HG02943 (cell line): ENCODE measurements around the gene FAM13A.
"Not testable (repeated sequence)": the region's sequence is repeated elsewhere in the genome, so short reads cannot be mapped to it uniquely, and the experiment has no call there.

Experiments
- ATAC-seq: cut with Tn5 transposase; IDR thresholded peaks from one replicate; pipeline ENCODE4 v1.9.1; 2021; ENCODE audit warnings: mild to moderate bottlenecking, low read depth, moderate library complexity; ENCODE audit not compliant: unreplicated experiment

FAM13A gene

GRCh38 chr4:89056953-89057398 lies at the start of gene FAM13A:
TSS of gene FAM13A (minus strand) at chr4:89057185. CDS start at chr4:89056964, 221 bp downstream.
- peak; percentile 64 for ATAC-seq

GRCh38 chr4:89105726-89106125 lies 48.7 kb upstream of the FAM13A start:
- ATAC-seq = no peak

GRCh38 chr4:89101256-89102161 lies 44.5 kb upstream of the FAM13A start:
- ATAC-seq = peak; percentile 94

GRCh38 chr4:89100853-89101252 lies 43.9 kb upstream of the FAM13A start:
- no peak for ATAC-seq

GRCh38 chr4:89099471-89099870 lies 42.5 kb upstream of the FAM13A start:
- no peak for ATAC-seq

GRCh38 chr4:89099034-89099433 lies 42.0 kb upstream of the FAM13A start:
- no peak for ATAC-seq

GRCh38 chr4:89078300-89078699 lies 21.3 kb upstream of the FAM13A start:
- no peak for ATAC-seq

- ATAC-seq = no peak
Measured at GRCh38 chr4:89077761-89078160, 20.8 kb upstream of the FAM13A start.

- ATAC-seq = no peak
Measured at GRCh38 chr4:89072921-89073320, 15.9 kb upstream of the FAM13A start.

- ATAC-seq = no peak
Measured at GRCh38 chr4:89071311-89071710, 14.3 kb upstream of the FAM13A start.

- no peak for ATAC-seq
Measured at GRCh38 chr4:89070041-89070440, 13.1 kb upstream of the FAM13A start.

- ATAC-seq = peak; percentile 83
Measured at GRCh38 chr4:89069481-89069880, 12.5 kb upstream of the FAM13A start.

GRCh38 chr4:89067417-89067816 lies 10.4 kb upstream of the FAM13A start:
- no peak for ATAC-seq

GRCh38 chr4:89064848-89065247 lies 7.9 kb upstream of the FAM13A start:
- ATAC-seq = no peak

GRCh38 chr4:89057844-89058243 lies 859 bp upstream of the FAM13A start:
- ATAC-seq = not testable (repeated sequence)

- ATAC-seq = peak; percentile 43
Measured at GRCh38 chr4:89056292-89056952, 563 bp downstream of the FAM13A start.

GRCh38 chr4:89055157-89056080 lies 1.6 kb downstream of the FAM13A start:
- no peak for ATAC-seq

- no peak for ATAC-seq
Measured at GRCh38 chr4:89054627-89055026, 2.4 kb downstream of the FAM13A start.

GRCh38 chr4:89049853-89050252 lies 7.1 kb downstream of the FAM13A start:
- no peak for ATAC-seq

GRCh38 chr4:89048906-89049601 lies 7.9 kb downstream of the FAM13A start:
- no peak for ATAC-seq
